Erythroblast (primary cell): ENCODE results near the gene PTDSS2.

ENCODE experiments used
- GATA1 ChIP-seq: IDR thresholded peaks from 2 replicates; pipeline ENCODE4 v1.6.1; 2011; ENCODE audit warnings: low read depth, mild to moderate bottlenecking, control low read depth, low read length, moderate library complexity
- POLR2A ChIP-seq: IDR thresholded peaks from 2 replicates; pipeline ENCODE4 v1.6.1; 2011; ENCODE audit warnings: mild to moderate bottlenecking, low read length

DNA sequence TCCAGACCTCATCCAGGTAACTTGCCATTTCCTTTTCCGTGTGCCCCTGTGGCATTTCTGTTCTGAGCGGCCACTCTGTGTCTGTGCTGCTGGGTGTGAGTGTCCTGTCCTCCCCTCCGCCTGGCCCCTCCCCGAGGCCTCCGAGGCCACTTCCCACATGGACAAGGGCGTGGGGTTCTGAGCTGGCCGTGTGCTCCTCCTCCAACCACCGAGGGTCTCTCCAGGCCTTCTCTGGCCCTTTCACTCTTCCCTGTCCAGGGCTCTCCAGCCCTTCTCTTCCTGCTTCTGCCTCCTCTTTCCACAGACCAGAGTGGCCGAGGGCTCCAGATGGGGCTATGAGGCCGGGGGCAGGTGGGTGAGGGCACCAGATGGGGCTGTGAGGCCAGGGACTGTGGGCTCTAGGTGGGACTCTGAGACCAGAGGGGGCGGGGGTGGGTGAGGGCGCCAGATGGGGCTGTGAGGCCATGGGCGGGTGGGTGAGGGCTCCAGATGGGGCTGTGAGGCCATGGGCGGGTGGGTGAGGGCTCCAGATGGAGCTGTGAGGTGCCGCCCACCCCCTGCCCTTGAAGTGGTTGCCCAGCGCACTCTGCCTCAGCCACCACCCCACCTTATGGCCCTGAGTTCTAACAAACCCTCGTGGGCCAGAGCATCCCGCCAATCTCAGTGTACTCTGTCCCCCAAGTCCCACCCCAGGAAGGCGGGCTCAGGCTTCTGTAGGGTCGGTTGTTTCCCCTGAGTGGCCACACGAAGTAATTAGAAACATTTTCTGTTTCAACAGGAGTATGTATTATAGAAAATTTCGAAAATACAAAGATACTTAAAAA is 24.1 kb downstream of the PTDSS2 start:
- TF ChIP-seq POLR2A (no peak), GATA1 (no peak)
